Measurements from ENCODE around the gene IL11RA.

DNA sequence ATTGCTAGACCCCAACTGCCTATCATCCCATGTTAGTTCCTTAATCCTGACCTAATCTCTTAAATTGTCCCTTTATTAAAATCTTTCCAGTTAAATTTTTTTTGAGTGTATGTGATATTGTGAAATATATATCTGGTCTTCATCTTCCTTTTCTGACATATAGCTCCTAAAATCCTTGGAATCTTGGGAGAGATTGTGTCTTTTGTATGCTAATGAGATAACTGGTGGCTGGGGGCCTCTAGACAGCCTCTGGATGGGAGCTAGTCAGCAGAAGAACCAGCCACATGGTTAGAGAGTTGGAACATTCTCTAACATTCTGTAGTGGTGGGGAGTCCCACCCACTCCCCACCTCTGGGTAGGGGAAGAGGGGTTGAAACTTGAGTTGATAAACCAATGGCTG lies 42.8 kb downstream of the IL11RA start:
- no peak for TF ChIP-seq YY1 (IDR thresholded peaks at IDR 0.05; ENCODE audit: insufficient read depth, insufficient read length)
- no peak for TF ChIP-seq ZNF274 (IDR thresholded peaks at IDR 0.05; ENCODE audit: low read depth, low read length)
